ENCODE results near the gene LRRC47.
A peak's percentile ranks its signal among the peaks of the same experiment; 100 is the strongest.
"Not testable (repeated sequence)": the region's sequence is repeated elsewhere in the genome, so short reads cannot be mapped to it uniquely, and the experiment has no call there.

The LRRC47 gene

GRCh38 chr1:3771108-3772026 lies 24.9 kb downstream of the LRRC47 start:
- DNase-seq = no peak

GRCh38 chr1:3770047-3770765 lies 26.1 kb downstream of the LRRC47 start:
- no peak for DNase-seq

- DNase-seq = no peak
Observed at GRCh38 chr1:3768811-3769390, 27.4 kb downstream of the LRRC47 start.

- DNase-seq = peak; percentile 6
Observed at GRCh38 chr1:3767328-3767925, 28.9 kb downstream of the LRRC47 start.

- no peak for DNase-seq
Observed at GRCh38 chr1:3763351-3764125, 32.8 kb downstream of the LRRC47 start.

GRCh38 chr1:3762873-3763228 lies 33.4 kb downstream of the LRRC47 start:
- DNase-seq = no peak

GRCh38 chr1:3762151-3762872 lies 34.0 kb downstream of the LRRC47 start:
- DNase-seq = no peak

GRCh38 chr1:3761296-3762010 lies 34.8 kb downstream of the LRRC47 start:
- DNase-seq = no peak

GRCh38 chr1:3759796-3760195 lies 36.5 kb downstream of the LRRC47 start:
- DNase-seq = no peak

- no peak for DNase-seq
Observed at GRCh38 chr1:3759164-3759563, 37.1 kb downstream of the LRRC47 start.

GRCh38 chr1:3756394-3756793 lies 39.9 kb downstream of the LRRC47 start:
- no peak for DNase-seq

- DNase-seq = no peak
Observed at GRCh38 chr1:3753656-3754454, 42.4 kb downstream of the LRRC47 start.

- DNase-seq = no peak
Observed at GRCh38 chr1:3752400-3752945, 43.8 kb downstream of the LRRC47 start, which contains the start of gene CCDC27. TSS of gene CCDC27 (plus strand) at chr1:3752450. CDS start at chr1:3752482, 32 bp downstream.

- no peak for DNase-seq
Observed at GRCh38 chr1:3750741-3751140, 45.6 kb downstream of the LRRC47 start.

- no peak for DNase-seq
Observed at GRCh38 chr1:3749512-3749911, 46.8 kb downstream of the LRRC47 start.

- DNase-seq = not testable (repeated sequence)
Observed at GRCh38 chr1:3748316-3748900, 47.9 kb downstream of the LRRC47 start.

- DNase-seq = no peak
Observed at GRCh38 chr1:3747903-3748302, 48.4 kb downstream of the LRRC47 start.

GRCh38 chr1:3747522-3747848 lies 48.8 kb downstream of the LRRC47 start:
- no peak for DNase-seq

GRCh38 chr1:3746830-3747521 lies 49.3 kb downstream of the LRRC47 start:
- peak; percentile 83 for DNase-seq

Data from NCI-H69 (cell line).